GM12891 (cell line): ENCODE measurements around the gene KCND1. TPM values are rescaled to one million over a fixed set of nuclear protein-coding genes. Genes with fewer than 3 reads are reported as not detected.

ENCODE experiments used
- DNase-seq: peaks from one replicate; pipeline ENCODE4 v3.0.0; 2011; ENCODE audit warnings: low spot score; ENCODE audit not compliant: insufficient read length
- FAIRE-seq: peaks from 2 replicates; lab custom pipeline; 2011; peaks lifted over from hg19 to GRCh38; lab: Jason Lieb, UNC
- PAX5 ChIP-seq: IDR thresholded peaks from 2 replicates; pipeline ENCODE4 v1.6.1; 2011; ENCODE audit warnings: low read length, moderate library complexity, mild to moderate bottlenecking; ENCODE audit not compliant: insufficient read depth, severe bottlenecking
- POLR2A ChIP-seq: IDR thresholded peaks from 2 replicates; pipeline ENCODE4 v1.6.1; 2011; ENCODE audit warnings: low read depth, low read length, control low read depth
- POLR2AphosphoS5 ChIP-seq: IDR thresholded peaks from 2 replicates; pipeline ENCODE4 v1.6.1; 2011; ENCODE audit warnings: low read depth, low read length, control low read depth
- POU2F2 ChIP-seq: IDR thresholded peaks from 2 replicates; pipeline ENCODE4 v1.6.1; 2011; ENCODE audit warnings: low read depth, mild to moderate bottlenecking, control low read depth, low read length, moderate library complexity
- SPI1 ChIP-seq: IDR thresholded peaks from 2 replicates; pipeline ENCODE4 v1.6.1; 2011; ENCODE audit warnings: low read depth, low read length, control low read depth
- TAF1 ChIP-seq: IDR thresholded peaks from 2 replicates; pipeline ENCODE4 v1.6.1; 2011; ENCODE audit warnings: low read depth, low read length, control low read depth
- polyA plus RNA-seq: library from polyadenylated mRNA; unstranded; fragments of >200 nt; gene quantifications from one replicate; pipeline ENCODE4 v1.2.1, GENCODE V29; 2012; ENCODE audit warnings: low read depth, missing spikeins, inconsistent platforms; ENCODE audit not compliant: missing spikeins

Gene KCND1
- 0.86 TPM for polyA plus RNA-seq

GRCh38 chrX:48971249-48972219, at the start of gene KCND1:
TSS of gene KCND1 (minus strand) at chrX:48971844. CDS start at chrX:48970271, 1,573 bp downstream.
- FAIRE-seq = peak; percentile 86
- TF ChIP-seq POLR2AphosphoS5 (no peak), POLR2A (no peak), TAF1 (no peak), PAX5 (no peak), POU2F2 (no peak), SPI1 (no peak)
- DNase-seq = no peak

DNA sequence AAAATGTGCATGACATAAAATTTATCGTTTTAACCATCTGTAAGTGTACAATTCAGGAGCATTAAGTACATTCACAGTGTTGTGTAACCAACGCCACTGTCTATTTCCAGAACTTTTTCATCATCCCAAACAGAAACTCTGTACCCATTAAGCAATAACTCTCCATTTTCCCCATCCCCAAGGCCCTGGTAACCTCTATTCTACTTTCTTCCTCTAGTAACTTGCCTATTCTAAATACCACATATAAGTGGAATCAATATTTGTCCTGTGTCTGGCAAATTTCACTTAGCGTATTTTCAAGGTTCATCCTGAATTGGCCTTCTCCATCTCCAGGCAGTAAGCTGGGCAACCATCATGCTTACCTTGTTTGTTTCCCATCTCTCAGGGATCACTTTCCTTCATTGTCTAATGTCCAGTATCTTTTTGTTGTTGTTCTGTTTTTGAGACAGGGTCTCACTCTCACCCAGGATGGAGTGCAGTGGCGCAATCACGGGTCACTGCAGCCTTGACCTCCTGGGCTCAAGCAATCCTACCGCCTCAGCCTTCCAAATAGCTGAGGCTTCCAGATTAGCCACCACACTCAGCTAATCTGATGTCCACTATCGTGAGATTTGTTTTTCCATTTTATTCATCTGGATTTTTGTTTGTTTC, 48.1 kb upstream of the KCND1 start:
- FAIRE-seq (peak; percentile 51), DNase-seq (no peak)
- TF ChIP-seq POU2F2 (no peak), POLR2AphosphoS5 (no peak), SPI1 (no peak), POLR2A (no peak), TAF1 (no peak), PAX5 (no peak)

GRCh38 chrX:49019050-49019449, 47.4 kb upstream of the KCND1 start:
- no peak for TF ChIP-seq POU2F2
- no peak for TF ChIP-seq POLR2A
- no peak for TF ChIP-seq SPI1
- TF ChIP-seq TAF1 = no peak
- FAIRE-seq (no peak), DNase-seq (no peak)

DNA sequence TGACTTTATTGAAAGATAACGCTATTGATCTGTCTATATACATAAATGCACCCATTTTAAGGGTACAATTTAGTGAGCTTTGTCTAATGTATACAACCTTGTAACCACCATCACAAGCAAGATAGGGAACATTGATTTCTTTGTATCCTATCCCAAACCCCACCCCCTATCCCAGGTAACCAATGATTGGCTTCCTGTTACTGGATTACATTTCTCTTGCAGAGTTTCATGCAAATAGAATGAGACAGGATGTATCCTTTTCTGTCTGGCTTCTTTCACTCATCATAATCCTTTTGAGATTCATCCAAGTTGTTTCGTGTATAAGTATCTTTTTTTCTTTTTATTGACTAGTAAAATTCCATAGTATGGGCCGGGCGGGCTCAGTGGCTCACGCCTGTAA, 32.1 kb upstream of the KCND1 start:
- no peak for DNase-seq
- TF ChIP-seq POU2F2 (no peak), SPI1 (no peak), PAX5 (no peak), POLR2A (no peak), POLR2AphosphoS5 (no peak), TAF1 (no peak)

DNA sequence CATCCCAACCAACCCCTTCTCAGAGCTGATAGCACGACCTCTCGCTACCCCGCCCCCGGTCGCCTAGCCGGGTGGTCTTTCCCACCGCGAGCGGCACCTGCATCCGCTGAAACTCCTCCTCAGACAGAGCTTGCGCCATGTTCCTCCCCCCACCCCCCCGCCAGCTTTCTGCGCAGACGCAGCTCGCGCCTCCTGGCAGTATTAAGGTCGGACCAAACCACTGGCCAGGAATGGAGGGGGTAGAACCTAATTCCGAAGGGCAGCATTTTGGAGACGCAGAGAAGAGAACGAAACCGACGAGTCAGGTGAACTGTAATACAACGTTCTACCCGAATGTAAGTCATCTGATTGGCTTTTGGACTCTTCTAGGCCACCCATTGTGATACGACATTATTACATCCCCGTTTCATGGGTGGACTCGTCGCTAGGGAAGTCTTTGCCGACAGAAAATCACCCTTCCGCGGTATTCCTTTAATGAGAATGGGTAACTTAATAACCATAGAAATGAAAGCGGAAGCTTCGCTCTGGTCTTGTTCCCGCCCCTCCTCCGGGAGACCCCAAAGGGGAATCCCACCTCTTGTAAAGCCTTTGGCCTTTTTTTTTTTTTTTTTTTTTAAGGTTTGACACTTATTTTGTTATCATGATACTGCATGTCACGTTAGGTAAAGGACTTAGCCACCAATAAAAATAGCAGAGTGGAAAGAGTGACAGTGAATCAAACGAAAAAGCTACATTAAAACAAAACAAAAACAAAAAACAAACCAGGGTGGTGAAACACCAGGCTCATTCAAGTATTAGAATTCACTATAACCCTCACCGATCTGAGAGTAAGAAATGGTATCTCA, 30.7 kb upstream of the KCND1 start, which contains the start of gene GRIPAP1:
TSS of gene GRIPAP1 (minus strand) at position 174 of the 845 bp plus-strand sequence. CDS start at position 139, 35 bp downstream.
- FAIRE-seq (peak; percentile 96), DNase-seq (peak; percentile 42)
- TF ChIP-seq POU2F2 = peak; percentile 51; the same call in 1 of the 2 replicates
- TF ChIP-seq POLR2AphosphoS5 = peak; percentile 82
- TF ChIP-seq POLR2A = peak; percentile 83
- no peak for TF ChIP-seq PAX5
- peak; percentile 98 for TF ChIP-seq TAF1
- no peak for TF ChIP-seq SPI1

More for the DNA sequence above, 32.1 kb upstream of the KCND1 start:
- no peak for FAIRE-seq

- TF ChIP-seq POLR2A (no peak), PAX5 (no peak), SPI1 (peak; percentile 36; the same call in 1 of the 2 replicates)
- no peak for DNase-seq
- peak; percentile 9 for FAIRE-seq
Observed at GRCh38 chrX:49001521-49002090, 30.0 kb upstream of the KCND1 start.

GRCh38 chrX:49000636-49001035, 29.0 kb upstream of the KCND1 start:
- FAIRE-seq (no peak), DNase-seq (no peak)
- TF ChIP-seq POLR2AphosphoS5 (no peak), POU2F2 (no peak), TAF1 (no peak), PAX5 (no peak), SPI1 (no peak), POLR2A (no peak)

- no peak for TF ChIP-seq TAF1
- no peak for TF ChIP-seq POU2F2
- TF ChIP-seq SPI1 = no peak
- TF ChIP-seq POLR2AphosphoS5 = no peak
- TF ChIP-seq POLR2A = no peak
- no peak for DNase-seq
- peak; percentile 58 for FAIRE-seq
Observed at GRCh38 chrX:48999030-48999429, 27.4 kb upstream of the KCND1 start.
